Pancreas (tissue), 10 donors: ENCODE data around the gene ANGPTL2. TPM values are rescaled to one million over a fixed set of nuclear protein-coding genes. Genes with fewer than 3 reads are reported as not detected.
A peak's percentile ranks its signal among the peaks of the same experiment; 100 is the strongest.

ENCODE experiments used
- ATAC-seq, 4 donors: fragments of 200-7000 bp; cut with Tn5 transposase; one replicate each; pipeline versions ENCODE4 v1.8.0 to v1.9.1; 2020; ENCODE audit warnings: mild to moderate bottlenecking in 4 of 4, moderate library complexity in 4 of 4
- DNase-seq, 6 donors: peaks; one replicate each; pipeline ENCODE4 v3.0.0-alpha.2; 2020
- FAIRE-seq: peaks from 2 replicates; lab custom pipeline; 2012; peaks lifted over from hg19 to GRCh38; lab: Jason Lieb, UNC
- H3K27ac ChIP-seq, 4 donors: fragments of 200-600 bp; sonication (generic); 1 replicate in 3 of 4; 2 replicates in 1 of 4; pipeline versions ENCODE4 v1.5.0 to v1.8.0; 2020
- H3K27me3 ChIP-seq, 4 donors: fragments of 200-600 bp; one replicate each; pipeline ENCODE4 v1.8.0; 2021
- H3K36me3 ChIP-seq, 3 donors: fragments of 200-600 bp; sonication (generic) in 1 of 3; one replicate each; pipeline versions ENCODE4 v1.5.0 to v1.8.0; 2020 to 2021
- H3K4me1 ChIP-seq, 3 donors: fragments of 200-600 bp; one replicate each; pipeline ENCODE4 v1.8.0; 2021
- H3K4me3 ChIP-seq, 4 donors: fragments of 200-600 bp; sonication (generic) in 2 of 4; one replicate each; pipeline versions ENCODE4 v1.5.0 to v1.8.0; 2020 to 2021
- H3K9me3 ChIP-seq, 4 donors: fragments of 200-600 bp; one replicate each; pipeline ENCODE4 v1.8.0; 2021
- CTCF ChIP-seq, 4 donors: fragments of 200-600 bp; sonication (generic) in 3 of 4; IDR thresholded peaks; one replicate each; pipeline versions ENCODE4 v1.5.0 to v1.8.0; 2021; ENCODE audit warnings: antibody characterized with exemption in 4 of 4
- WGBS, 2 donors: extraction: QIAGEN DNeasy Blood & Tissue Kit; methylation state at CpG; one replicate each; pipeline ENCODE4 v1.1.7; 2013; 5-methylcytosine and 5-hydroxymethylcytosine counted together
- intact Hi-C, 3 donors: fragments of 100-400 bp; cut with DNase I; formaldehyde crosslinking; loops; one replicate each; pipeline versions ENCODE4 v1.11.1 to v1.14.2; 2022
- polyA plus RNA-seq, 2 donors: library from polyadenylated mRNA; stranded (reverse); fragments of 200-250 nt; gene quantifications; one replicate each; pipeline ENCODE4 v1.2.3, GENCODE V29; 2013
- total RNA-seq, 6 donors: library from RNA; stranded (reverse); fragmentation: NEBNext Ultra II Directional in 4 of 6; extraction: Animal tissue kit (Norgen Biotek cat#: 25700) in 4 of 6; gene quantifications; one replicate each; pipeline versions ENCODE4 v1.2.1 to v1.2.4, GENCODE V29; 2021 to 2023
- donor health status: healthy with polysubstance abuse.
- donor health status: DM: no; HTN: no; CAD: no; lungs with moderate emphysema.
- donor health status: DM: no; HTN: no; CAD: no.
- donor health status: control.
- donor health status: control.
- donor health status: Bipolar disorder and iron deficiency.
- donor health status: DM: yes; HTN: yes; CAD: no.
- donor health status: DM: no; HTN: no; CAD: no.
- donor health status: DM: no; HTN: no; CAD: no.
- donor health status: DM: yes; HTN: yes; CAD: no.

The ANGPTL2 gene
- total and polyA plus RNA-seq, 8 donors: 1.2 to 4.6 (median 2.3) TPM

DNA sequence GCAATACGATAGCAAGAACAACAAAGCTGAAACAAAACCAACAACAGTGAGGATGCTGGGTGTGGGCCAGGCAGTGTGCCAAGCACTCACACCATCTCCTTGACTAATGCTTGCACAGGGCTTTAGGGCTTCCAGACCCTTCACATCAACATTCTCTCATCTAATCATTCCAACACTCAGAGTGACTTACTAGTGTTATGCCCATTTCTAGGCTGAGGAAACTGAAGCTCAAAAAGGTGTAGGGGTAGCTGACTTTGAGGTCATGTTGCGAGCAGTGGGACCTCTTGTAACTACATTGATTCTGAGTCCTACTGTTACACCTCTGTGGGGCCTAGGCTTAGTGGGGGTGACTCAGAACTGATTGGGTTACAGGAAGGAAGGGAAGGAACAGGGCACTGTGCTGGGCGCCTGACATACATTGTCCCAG is 9.7 kb downstream of the ANGPTL2 start:
- FAIRE-seq (no peak), DNase-seq (no peak), ATAC-seq (no peak)
- WGBS, 2 donors: 92 to 97% methylated on average over 3 of the region's 3 CpGs
- Histone ChIP-seq H3K4me3 (no peak overlapping the region), H3K9me3 (no peaks in the 10 kb centered on the region), H3K27me3 (no peaks in the 10 kb centered on the region), H3K4me1 (no peaks in the 10 kb centered on the region), H3K36me3 (no peaks in the 10 kb centered on the region), H3K27ac (no peak overlapping the region)
- intact Hi-C loops: no loop called here
- no peak for TF ChIP-seq CTCF (IDR thresholded peaks at IDR 0.05)

GRCh38 chr9:127112056-127112455 is 10.4 kb downstream of the ANGPTL2 start:
- FAIRE-seq: no peak
- no peaks in the 10 kb centered on the region for H3K4me1 ChIP-seq
- peak in 1 of 4 donors; percentile 20 for ATAC-seq
- no peak for TF ChIP-seq CTCF (IDR thresholded peaks at IDR 0.05)
- H3K4me3 ChIP-seq: no peak overlapping the region
- no peaks in the 10 kb centered on the region for H3K9me3 ChIP-seq
- intact Hi-C loops: no loop called here
- no peaks in the 10 kb centered on the region for H3K36me3 ChIP-seq
- H3K27me3 ChIP-seq: no peaks in the 10 kb centered on the region
- DNase-seq: no peak
- no peak overlapping the region for H3K27ac ChIP-seq
- WGBS, 2 donors: 75 to 80% methylated on average over 7 of the region's 7 CpGs

DNA sequence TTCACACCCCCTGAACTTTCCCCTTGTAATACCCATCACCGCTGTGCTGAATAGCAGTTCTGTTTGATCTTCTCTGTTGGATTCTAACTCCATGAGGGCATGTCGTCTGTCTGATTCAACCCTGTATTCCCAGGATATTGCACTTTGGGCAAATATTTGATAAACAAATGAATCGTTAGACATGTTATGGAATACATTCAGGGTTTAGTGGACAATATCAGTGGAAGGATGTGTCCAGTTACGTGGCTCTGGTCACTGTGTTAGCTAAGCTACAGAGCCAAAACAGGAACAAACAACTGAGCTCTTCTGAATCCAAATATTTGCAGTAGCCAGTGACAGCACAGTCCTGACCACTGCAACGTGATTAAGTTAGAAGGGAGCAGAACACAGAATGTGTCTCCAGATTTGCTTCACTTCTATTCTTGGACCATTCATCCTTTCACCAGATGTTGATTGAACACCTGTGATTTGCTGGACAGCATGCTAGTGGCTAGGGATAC is 13.2 kb downstream of the ANGPTL2 start:
- Histone ChIP-seq H3K27me3 (no peaks in the 10 kb centered on the region), H3K9me3 (no peaks in the 10 kb centered on the region), H3K4me3 (no peak overlapping the region), H3K36me3 (no peaks in the 10 kb centered on the region), H3K4me1 (no peaks in the 10 kb centered on the region), H3K27ac (no peak overlapping the region)
- 78 to 80% methylated on average over 5 of the region's 5 CpGs for WGBS, 2 donors
- DNase-seq: no peak
- no peak for TF ChIP-seq CTCF (IDR thresholded peaks at IDR 0.05)
- no peak for FAIRE-seq
- intact Hi-C loops: no loop called here
- ATAC-seq: peak in 1 of 4 donors; percentile 38

DNA sequence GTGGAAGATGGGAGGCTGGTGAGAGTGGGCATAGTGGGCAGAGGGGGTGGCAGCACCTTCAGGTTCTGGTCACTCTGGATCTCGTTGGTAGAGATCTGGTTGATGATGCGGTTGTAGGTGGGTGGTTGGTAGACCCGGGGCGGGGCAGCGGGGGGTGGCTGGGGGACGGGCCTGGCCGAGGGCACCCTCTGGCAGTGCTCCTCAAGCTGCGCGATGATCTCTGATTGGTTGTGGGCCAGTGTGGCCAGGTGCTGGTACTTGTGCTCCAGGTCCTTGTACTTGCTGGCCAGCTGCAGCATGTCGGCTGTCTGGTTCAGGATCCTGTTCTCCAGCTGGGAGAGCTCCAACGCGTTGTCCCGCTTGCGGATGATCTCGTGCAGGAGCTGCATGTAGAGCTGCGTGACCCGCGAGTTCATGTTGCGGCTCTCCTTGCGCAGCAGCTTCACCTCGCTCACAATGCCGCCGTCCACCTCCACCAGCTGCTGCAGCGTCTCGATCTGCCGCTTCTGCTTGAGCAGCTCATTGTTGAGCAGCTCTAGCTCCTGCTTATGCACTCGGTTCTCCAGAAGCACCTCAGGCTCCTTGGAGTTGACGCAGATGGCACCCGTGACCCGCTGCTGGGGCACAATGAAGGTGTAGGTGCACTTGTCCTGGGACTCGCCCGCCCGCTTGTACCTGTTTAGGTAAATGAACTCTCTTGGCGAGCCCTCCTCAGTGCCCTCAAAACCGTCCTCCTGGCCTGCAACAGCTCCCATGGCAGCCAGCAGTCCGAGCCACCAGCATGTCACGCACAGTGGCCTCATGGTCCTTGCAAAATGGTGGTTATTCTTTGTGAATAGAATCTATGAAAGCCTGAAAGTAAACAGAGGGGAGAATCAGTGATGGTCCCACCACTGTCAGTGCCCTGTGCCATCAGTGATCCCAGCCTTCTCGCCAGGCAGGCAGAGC is 14.2 kb downstream of the ANGPTL2 start:
- no peaks in the 10 kb centered on the region for H3K36me3 ChIP-seq
- intact Hi-C loops: no loop called here

More for the DNA sequence above, 14.2 kb downstream of the ANGPTL2 start:
- Histone ChIP-seq H3K4me1 (no peaks in the 10 kb centered on the region), H3K9me3 (no peaks in the 10 kb centered on the region), H3K27me3 (no peaks in the 10 kb centered on the region), H3K27ac (no peak overlapping the region), H3K4me3 (no peak overlapping the region)
- DNase-seq (peak in 1 of 6 donors; percentile 43), ATAC-seq (no peak), FAIRE-seq (no peak)
- TF ChIP-seq CTCF (IDR thresholded peaks at IDR 0.05): no peak
- WGBS, 2 donors: 94 to 98% methylated on average over 37 to 38 of the region's 38 CpGs
